ENCODE measurements around the gene WWC2.
"Not testable (repeated sequence)": the region's sequence is repeated elsewhere in the genome, so short reads cannot be mapped to it uniquely, and the experiment has no call there.

The WWC2 gene

DNA sequence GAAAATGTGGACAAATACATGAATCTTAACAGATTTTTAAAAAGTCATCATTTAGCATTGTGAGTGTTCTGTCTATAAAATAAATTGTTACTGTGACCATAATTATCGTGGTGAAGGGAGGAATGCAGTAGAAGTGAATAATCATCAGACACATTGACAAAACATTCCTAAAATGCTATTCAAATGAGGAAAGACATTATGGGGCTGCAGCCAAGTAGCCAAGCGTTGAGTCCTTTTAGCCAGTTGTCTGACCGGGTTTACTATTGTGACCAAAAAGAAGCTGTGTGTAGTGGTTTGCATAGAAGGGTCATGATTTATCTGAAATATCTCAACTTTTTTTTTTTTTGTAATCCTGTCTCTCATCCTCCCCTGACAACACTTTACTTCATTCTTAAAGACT lies 19.5 kb downstream of the WWC2 start:
- Histone ChIP-seq H3K9ac (ENCODE audit: low read depth, low read length) (peak overlapping the region; percentile 14), H3K36me3 (ENCODE audit: insufficient read depth, low read length) (no peaks in the 10 kb centered on the region; the same call in 1 of the 2 replicates), H3K4me1 (ENCODE audit: insufficient read depth, low read length) (peaks cover 41% of the 10 kb centered on the region), H3K9me3 (ENCODE audit: control insufficient read depth, insufficient read depth, low read length) (no peaks in the 10 kb centered on the region)

DNA sequence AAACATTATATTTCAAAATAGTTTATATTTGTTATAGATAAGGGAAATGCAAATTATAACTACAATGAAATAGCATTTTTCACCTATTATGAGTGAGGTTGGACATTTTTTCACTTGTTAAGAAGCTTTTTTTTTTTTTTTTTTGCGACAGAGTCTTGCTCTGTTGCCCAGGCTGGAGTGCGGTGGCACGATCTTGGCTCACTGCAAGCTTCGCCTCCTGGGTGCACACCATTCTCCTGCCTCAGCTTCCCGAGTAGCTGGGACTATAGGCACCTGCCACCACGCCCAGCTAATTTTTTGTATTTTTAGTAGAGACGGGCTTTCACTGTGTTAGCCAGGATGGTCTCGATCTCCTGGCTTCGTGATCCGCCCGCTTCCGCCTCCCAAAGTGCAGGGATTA lies 22.6 kb downstream of the WWC2 start:
- H3K4me1 ChIP-seq (ENCODE audit: insufficient read depth, low read length) = peaks cover 31% of the 10 kb centered on the region
- not testable (repeated sequence) for H3K36me3 ChIP-seq (ENCODE audit: insufficient read depth, low read length); H3K9me3 ChIP-seq (ENCODE audit: control insufficient read depth, insufficient read depth, low read length)

DNA sequence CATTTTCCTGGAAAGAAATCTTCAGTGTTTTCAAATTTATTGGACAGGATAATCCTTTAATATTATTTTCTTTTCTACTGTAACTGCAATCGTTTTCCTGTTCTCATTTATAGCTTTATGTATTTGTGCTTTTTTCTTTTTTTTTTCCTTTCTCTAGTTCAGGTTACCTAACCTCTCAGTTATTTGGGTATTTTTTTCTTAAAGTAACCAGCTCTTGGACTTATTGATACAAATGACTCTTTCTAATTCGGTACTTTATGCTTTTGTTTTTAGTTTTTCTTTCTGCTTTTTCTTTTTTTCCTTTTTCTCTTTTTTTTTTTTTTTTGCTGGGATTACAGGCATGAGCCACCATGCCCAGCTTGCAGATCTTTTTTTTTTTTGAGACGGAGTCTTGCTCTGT lies 25.2 kb downstream of the WWC2 start:
- H3K9ac ChIP-seq (ENCODE audit: low read depth, low read length) = no peak overlapping the region
- no peaks in the 10 kb centered on the region for H3K9me3 ChIP-seq (ENCODE audit: control insufficient read depth, insufficient read depth, low read length)
- H3K36me3 ChIP-seq (ENCODE audit: insufficient read depth, low read length) = no peaks in the 10 kb centered on the region; the same call in 1 of the 2 replicates
- peaks cover 21% of the 10 kb centered on the region for H3K4me1 ChIP-seq (ENCODE audit: insufficient read depth, low read length)

More for the DNA sequence above, 22.6 kb downstream of the WWC2 start:
- H3K9ac ChIP-seq (ENCODE audit: low read depth, low read length) = not testable (repeated sequence)

DNA sequence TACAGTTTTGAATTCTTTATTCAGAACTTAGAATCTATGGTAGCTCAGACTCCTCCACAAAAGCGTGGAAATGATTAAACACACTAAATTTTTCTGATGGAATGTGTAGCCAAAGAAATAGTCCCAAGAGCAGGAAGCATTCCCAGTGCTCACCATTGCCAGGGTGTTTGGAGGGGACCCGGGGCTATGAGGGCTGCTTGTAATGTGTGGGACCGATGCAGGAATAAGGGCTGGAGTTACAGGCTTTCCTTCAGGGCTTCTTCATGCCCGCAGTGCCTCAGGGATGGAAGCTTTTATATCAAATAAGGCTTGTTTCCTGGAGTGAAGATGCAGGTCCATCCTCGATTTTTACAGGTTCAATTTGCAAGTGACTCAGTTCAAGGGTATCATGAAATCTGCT lies 25.8 kb downstream of the WWC2 start:
- Histone ChIP-seq H3K4me1 (ENCODE audit: insufficient read depth, low read length) (peaks cover 15% of the 10 kb centered on the region; the same call in 1 of the 2 replicates), H3K36me3 (ENCODE audit: insufficient read depth, low read length) (no peaks in the 10 kb centered on the region; the same call in 1 of the 2 replicates), H3K9me3 (ENCODE audit: control insufficient read depth, insufficient read depth, low read length) (no peaks in the 10 kb centered on the region), H3K9ac (ENCODE audit: low read depth, low read length) (no peak overlapping the region)

DNA sequence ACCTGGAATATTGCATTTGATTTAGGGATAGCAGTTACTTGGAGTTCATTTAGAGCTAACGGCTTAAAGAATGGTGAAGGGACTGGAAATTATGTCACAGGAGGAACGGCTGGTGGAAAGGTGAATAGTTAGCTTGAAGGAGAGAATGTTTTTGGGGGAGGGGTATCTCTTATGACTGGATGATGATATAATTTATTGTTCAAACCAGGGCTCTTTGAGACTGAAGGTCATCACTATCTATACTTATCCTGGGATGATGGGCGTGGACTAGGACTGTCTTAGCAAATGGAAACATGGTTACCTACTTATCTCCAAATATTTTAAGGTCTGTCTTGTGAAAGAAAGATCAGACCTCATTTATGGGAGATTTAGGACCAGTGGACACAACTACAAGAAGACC lies 30.1 kb downstream of the WWC2 start:
- no peak overlapping the region for H3K9ac ChIP-seq (ENCODE audit: low read depth, low read length)
- H3K9me3 ChIP-seq (ENCODE audit: control insufficient read depth, insufficient read depth, low read length) = no peaks in the 10 kb centered on the region
- no peaks in the 10 kb centered on the region for H3K36me3 ChIP-seq (ENCODE audit: insufficient read depth, low read length)
- H3K4me1 ChIP-seq (ENCODE audit: insufficient read depth, low read length) = peaks cover 13% of the 10 kb centered on the region; the same call in 1 of the 2 replicates

DNA sequence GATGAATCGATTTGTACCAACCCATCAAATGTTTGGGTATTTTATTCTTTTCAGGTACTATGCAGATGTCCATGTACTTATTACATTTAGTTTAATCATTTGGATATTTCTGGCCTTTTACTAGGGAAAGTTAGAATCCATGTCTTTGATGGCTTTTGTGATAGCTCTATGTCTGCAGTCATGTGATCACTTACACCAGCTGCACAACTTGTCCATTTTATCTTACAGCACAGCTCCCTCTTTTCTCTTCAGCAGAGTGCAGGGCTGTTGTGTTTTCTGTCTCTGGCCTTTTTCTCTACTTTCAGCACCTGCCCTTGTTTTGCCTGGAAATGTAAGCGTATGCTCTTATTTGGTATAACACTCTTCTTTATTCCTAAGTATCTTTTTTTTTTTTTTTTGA lies 30.6 kb downstream of the WWC2 start:
- no peaks in the 10 kb centered on the region for H3K9me3 ChIP-seq (ENCODE audit: control insufficient read depth, insufficient read depth, low read length)
- peaks cover 13% of the 10 kb centered on the region; the same call in 1 of the 2 replicates for H3K4me1 ChIP-seq (ENCODE audit: insufficient read depth, low read length)
- H3K9ac ChIP-seq (ENCODE audit: low read depth, low read length) = no peak overlapping the region
- no peaks in the 10 kb centered on the region for H3K36me3 ChIP-seq (ENCODE audit: insufficient read depth, low read length)

DNA sequence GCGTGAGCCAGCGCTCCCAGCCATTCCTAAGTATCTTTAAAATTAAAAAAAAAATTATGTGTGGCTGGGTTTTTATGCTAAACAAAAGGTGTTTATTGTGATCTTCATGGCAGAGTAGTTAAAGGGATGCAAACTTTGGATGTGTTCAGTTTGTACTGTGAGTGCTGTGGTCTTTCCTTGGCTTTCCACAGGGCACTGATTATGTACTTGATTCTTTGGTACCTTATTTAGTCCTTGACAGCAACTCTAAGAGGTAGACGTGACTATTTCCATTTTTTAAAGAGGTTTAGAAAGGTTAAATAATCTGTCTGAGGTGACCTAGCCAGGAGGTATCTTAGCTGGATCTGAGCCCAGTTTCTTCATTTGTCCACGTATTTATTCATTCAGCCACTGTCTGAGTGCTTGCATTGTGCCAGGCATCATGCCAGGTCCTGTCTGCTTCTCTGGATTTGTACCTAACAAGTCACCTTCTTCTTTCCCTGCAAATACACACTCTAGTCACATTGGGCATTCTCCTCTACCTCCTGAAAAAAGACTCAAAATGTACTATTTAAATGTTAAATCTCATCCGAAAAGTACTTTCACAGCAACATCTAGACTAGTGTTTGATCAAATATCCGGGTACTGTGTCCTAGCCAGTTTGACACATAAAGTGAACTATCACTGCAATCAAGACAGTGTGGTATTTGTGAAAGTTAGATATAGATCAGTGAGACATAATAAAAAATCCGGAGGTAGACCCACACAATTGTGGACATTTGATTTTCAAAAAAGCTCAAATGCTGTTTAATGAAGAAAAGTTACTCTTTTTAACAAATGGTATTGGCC lies 31.5 kb downstream of the WWC2 start:
- no peaks in the 10 kb centered on the region for H3K36me3 ChIP-seq (ENCODE audit: insufficient read depth, low read length)
- no peaks in the 10 kb centered on the region for H3K9me3 ChIP-seq (ENCODE audit: control insufficient read depth, insufficient read depth, low read length)
- H3K4me1 ChIP-seq (ENCODE audit: insufficient read depth, low read length) = peaks cover 9% of the 10 kb centered on the region; the same call in 1 of the 2 replicates
- H3K9ac ChIP-seq (ENCODE audit: low read depth, low read length) = no peak overlapping the region

DNA sequence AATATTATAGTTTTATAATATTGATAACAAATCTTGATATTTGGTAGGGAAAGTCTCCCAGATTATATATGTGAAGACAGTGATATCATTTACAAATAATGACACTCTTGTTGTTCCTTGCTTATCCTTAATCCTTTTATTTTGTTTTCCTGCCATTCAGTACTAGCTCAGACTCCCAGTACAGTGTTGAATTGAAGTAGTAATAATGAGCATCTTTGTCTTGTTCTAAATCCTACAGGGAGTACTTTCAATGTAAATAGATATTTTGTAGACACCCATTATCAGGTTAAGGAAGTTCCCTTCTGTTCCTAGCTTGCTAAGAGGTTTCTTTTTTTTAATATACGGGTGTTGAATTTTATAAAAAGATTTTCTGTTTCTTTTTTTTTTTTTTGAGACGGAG lies 33.0 kb downstream of the WWC2 start:
- no peaks in the 10 kb centered on the region for H3K9me3 ChIP-seq (ENCODE audit: control insufficient read depth, insufficient read depth, low read length)
- no peaks in the 10 kb centered on the region for H3K36me3 ChIP-seq (ENCODE audit: insufficient read depth, low read length)
- H3K4me1 ChIP-seq (ENCODE audit: insufficient read depth, low read length) = peaks cover 4% of the 10 kb centered on the region; the same call in 1 of the 2 replicates
- H3K9ac ChIP-seq (ENCODE audit: low read depth, low read length) = no peak overlapping the region

DNA sequence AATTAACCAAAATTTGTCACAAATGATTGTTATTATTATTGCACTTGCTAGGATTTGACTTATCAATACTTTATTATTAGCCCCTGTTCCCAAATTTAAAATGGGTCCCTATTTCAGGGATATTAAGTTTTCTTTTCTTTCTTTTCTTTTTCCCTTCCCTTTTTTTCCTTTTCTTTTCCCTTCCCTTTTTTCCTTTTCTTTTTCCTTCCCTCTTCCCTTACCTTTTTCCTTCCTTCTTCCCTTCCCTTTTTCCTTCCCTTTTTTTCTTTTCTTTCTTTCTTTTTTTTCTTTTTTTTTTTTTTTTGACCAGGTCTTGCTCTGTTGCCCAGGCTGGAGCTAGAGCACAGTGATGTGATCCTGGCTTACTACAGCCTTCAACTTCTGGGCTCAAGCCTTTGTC lies 33.8 kb downstream of the WWC2 start:
- Histone ChIP-seq H3K9ac (ENCODE audit: low read depth, low read length) (no peak overlapping the region), H3K36me3 (ENCODE audit: insufficient read depth, low read length) (no peaks in the 10 kb centered on the region)

DNA sequence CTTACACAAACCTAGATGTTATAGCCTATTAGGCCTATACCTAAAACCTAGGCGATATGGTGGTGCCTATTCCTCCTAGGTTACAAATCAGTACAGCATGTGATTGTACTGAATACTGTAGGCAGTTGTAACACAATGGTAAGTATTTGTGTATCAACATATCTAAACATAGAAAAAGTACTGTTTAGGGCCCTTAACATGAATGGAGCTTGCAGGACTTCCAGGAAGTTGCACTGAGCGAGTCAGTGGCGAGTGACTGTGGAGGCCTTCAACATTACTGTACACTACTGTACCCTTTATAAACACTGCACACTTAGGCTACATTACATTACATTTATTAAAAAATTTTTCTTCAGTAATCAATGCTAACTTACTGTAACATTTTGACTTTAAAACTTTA lies 37.8 kb downstream of the WWC2 start:
- Histone ChIP-seq H3K36me3 (ENCODE audit: insufficient read depth, low read length) (no peaks in the 10 kb centered on the region), H3K9ac (ENCODE audit: low read depth, low read length) (no peak overlapping the region), H3K9me3 (ENCODE audit: control insufficient read depth, insufficient read depth, low read length) (no peaks in the 10 kb centered on the region), H3K4me1 (ENCODE audit: insufficient read depth, low read length) (peaks cover 20% of the 10 kb centered on the region)

More for the DNA sequence above, 33.8 kb downstream of the WWC2 start:
- Histone ChIP-seq H3K4me1 (ENCODE audit: insufficient read depth, low read length) (peaks cover 4% of the 10 kb centered on the region; the same call in 1 of the 2 replicates), H3K9me3 (ENCODE audit: control insufficient read depth, insufficient read depth, low read length) (no peaks in the 10 kb centered on the region)

DNA sequence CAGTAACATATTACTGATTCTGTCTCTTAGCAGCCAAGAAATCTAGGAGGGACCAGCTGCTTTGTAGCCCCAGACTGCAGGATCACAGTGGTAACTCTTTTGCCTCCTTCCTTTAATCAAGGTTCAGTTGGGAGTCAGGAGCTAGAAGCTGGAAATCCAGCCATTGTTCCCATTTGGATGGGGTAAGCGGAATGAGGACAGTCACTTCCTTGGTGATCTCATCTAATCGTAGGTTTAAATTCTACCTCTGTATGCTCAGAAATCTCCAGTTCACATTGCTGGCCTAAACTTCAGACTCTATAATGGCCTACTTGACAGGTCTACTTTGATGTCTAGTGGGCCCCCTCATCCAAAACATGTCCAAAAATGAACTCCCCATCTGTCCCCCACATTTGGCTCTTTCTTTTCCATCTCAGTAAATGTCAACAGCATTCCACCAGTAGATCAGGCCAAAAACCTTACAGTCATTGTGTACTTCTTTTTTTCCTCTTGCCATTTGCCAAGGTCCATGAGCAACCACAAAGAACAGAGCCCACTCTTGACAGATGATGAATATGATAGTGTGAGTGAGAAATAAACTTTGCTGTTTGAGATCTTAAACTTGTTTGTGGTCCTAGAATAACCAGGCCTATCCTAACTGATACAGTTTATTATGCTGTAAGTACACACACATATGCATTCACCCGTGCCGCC lies 40.1 kb downstream of the WWC2 start:
- H3K4me1 ChIP-seq (ENCODE audit: insufficient read depth, low read length) = peaks cover 22% of the 10 kb centered on the region

DNA sequence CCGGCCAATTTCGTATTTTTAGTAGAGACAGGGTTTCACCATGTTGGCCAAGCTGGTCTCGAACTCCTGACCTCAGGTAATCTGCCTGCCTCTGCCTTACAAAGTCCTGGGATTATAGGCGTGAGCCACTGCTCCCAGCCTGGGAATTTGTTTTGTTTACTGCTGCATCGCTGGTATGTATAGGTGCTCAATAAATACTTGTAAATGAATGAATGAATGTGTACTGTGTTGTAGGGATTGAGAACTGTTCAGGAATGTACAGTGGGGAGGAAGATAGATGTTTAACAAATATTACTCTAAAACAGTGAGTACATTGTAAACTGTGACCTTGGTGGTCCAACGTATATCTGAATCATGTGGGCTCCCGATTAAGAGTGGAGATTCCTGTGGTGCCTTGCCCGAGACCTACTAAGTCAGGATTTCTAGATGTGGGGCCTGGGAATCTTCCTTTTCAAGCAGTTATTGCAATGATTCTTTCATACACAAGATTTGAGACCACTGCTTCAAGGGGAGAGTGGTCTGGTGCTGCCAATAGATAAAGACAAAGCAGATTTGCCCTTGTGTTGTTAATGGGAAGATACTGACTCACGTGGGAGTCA lies 41.0 kb downstream of the WWC2 start:
- Histone ChIP-seq H3K9me3 (ENCODE audit: control insufficient read depth, insufficient read depth, low read length) (no peaks in the 10 kb centered on the region), H3K36me3 (ENCODE audit: insufficient read depth, low read length) (no peaks in the 10 kb centered on the region), H3K9ac (ENCODE audit: low read depth, low read length) (no peak overlapping the region), H3K4me1 (ENCODE audit: insufficient read depth, low read length) (peaks cover 26% of the 10 kb centered on the region)

More for the DNA sequence above, 40.1 kb downstream of the WWC2 start:
- Histone ChIP-seq H3K9ac (ENCODE audit: low read depth, low read length) (no peak overlapping the region), H3K36me3 (ENCODE audit: insufficient read depth, low read length) (no peaks in the 10 kb centered on the region), H3K9me3 (ENCODE audit: control insufficient read depth, insufficient read depth, low read length) (no peaks in the 10 kb centered on the region)

DNA sequence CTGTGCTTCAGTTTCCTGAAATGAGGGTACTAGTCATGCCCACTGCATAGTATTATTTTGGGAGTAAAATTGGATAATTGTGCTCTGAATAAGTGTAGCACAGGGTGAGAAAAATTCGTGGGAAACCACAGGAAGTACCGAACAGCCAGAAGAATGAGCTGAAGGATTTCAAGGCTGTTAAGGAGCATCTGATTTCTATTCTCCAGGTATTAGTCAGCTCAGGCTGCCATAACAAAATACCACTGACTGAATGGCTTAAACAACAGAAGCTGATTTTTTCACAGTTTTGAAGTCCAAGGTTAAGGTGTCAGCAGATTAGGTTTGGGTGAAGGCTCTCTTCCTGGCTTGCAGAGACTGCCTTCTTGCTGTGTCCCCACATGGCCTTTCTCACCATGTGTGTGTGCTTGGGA lies 41.9 kb downstream of the WWC2 start:
- peaks cover 35% of the 10 kb centered on the region for H3K4me1 ChIP-seq (ENCODE audit: insufficient read depth, low read length)

DNA sequence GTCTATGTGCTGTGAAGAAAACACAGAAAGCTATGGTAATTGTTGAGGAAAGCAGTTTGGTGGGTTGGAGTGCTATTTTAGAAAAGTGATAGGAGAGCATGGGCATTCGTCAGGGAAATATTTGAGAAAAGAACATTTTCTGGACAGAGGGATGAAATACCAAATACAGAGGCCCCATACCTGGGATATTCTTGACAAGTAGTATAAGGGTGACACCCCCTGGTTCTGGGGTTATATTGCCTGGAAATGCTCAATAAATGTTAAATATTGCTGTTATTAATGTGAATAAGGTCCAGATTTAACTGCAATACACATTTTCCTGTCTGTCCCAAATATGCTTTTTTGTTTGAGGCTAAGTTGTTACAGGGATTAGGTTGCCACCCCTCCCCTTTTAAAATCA lies 42.9 kb downstream of the WWC2 start:
- no peaks in the 10 kb centered on the region for H3K9me3 ChIP-seq (ENCODE audit: control insufficient read depth, insufficient read depth, low read length)
- no peaks in the 10 kb centered on the region for H3K36me3 ChIP-seq (ENCODE audit: insufficient read depth, low read length)
- peaks cover 37% of the 10 kb centered on the region for H3K4me1 ChIP-seq (ENCODE audit: insufficient read depth, low read length)
- no peak overlapping the region for H3K9ac ChIP-seq (ENCODE audit: low read depth, low read length)

More for the DNA sequence above, 41.9 kb downstream of the WWC2 start:
- Histone ChIP-seq H3K36me3 (ENCODE audit: insufficient read depth, low read length) (no peaks in the 10 kb centered on the region), H3K9ac (ENCODE audit: low read depth, low read length) (no peak overlapping the region), H3K9me3 (ENCODE audit: control insufficient read depth, insufficient read depth, low read length) (no peaks in the 10 kb centered on the region)
